Cerebellar nuclear complex (tissue), 1 donor: Measurements from ENCODE around the gene BTN1A1.
"Not testable (repeated sequence)": the region's sequence is repeated elsewhere in the genome, so short reads cannot be mapped to it uniquely, and the experiment has no call there.

Source experiments
- DNase-seq, 2 experiments: peaks; one replicate each; lab custom pipeline; 2025; lab: John Stamatoyannopoulos, UW

The BTN1A1 gene

GRCh38 chr6:26511033-26511432 is 10.9 kb downstream of the BTN1A1 start:
- DNase-seq: not testable (repeated sequence)

- DNase-seq: no peak
These were observed 14.9 kb downstream of the BTN1A1 start for GRCh38 chr6:26514984-26515383.

GRCh38 chr6:26516481-26517427 is 16.7 kb downstream of the BTN1A1 start:
- DNase-seq: no peak

- no peak for DNase-seq
These were observed 19.3 kb downstream of the BTN1A1 start for GRCh38 chr6:26519359-26519758.

- peak in 1 of 2 experiments; percentile 32 for DNase-seq
These were observed 20.2 kb downstream of the BTN1A1 start for GRCh38 chr6:26520237-26520849.

- DNase-seq: peak in 1 of 2 experiments; percentile 61
These were observed 20.9 kb downstream of the BTN1A1 start for GRCh38 chr6:26520850-26521599.

GRCh38 chr6:26521600-26522391 is 21.7 kb downstream of the BTN1A1 start:
- DNase-seq: no peak

- not testable (repeated sequence) for DNase-seq
These were observed 22.6 kb downstream of the BTN1A1 start for GRCh38 chr6:26522486-26523228.

GRCh38 chr6:26524314-26524713 is 24.2 kb downstream of the BTN1A1 start:
- not testable (repeated sequence) for DNase-seq

GRCh38 chr6:26524722-26525370 is 24.7 kb downstream of the BTN1A1 start:
- no peak for DNase-seq

GRCh38 chr6:26525838-26526237 is 25.7 kb downstream of the BTN1A1 start:
- no peak for DNase-seq

GRCh38 chr6:26526928-26527327 is 26.8 kb downstream of the BTN1A1 start:
- DNase-seq: no peak

GRCh38 chr6:26530203-26530602 is 30.1 kb downstream of the BTN1A1 start:
- DNase-seq: no peak

- DNase-seq: no peak
These were observed 31.8 kb downstream of the BTN1A1 start for GRCh38 chr6:26531897-26532296.

GRCh38 chr6:26532699-26533531 is 32.8 kb downstream of the BTN1A1 start:
- peak; percentile 39 to 78 for DNase-seq

GRCh38 chr6:26533532-26533931 is 33.4 kb downstream of the BTN1A1 start:
- DNase-seq: no peak

GRCh38 chr6:26534681-26535465 is 34.8 kb downstream of the BTN1A1 start:
- DNase-seq: no peak

- peak in 1 of 2 experiments; percentile 50 for DNase-seq
These were observed 36.6 kb downstream of the BTN1A1 start for GRCh38 chr6:26536571-26537159.
